AG09309 (cell line): ENCODE data around the gene LCAT.

ENCODE experiments used
- DNase-seq: peaks from one replicate; pipeline ENCODE4 v3.0.0-alpha.2; 2010; ENCODE audit warnings: low read depth
- H3K4me3 ChIP-seq: 2 replicates; pipeline ENCODE4 v1.5.1; 2011; ENCODE audit warnings: mild to moderate bottlenecking, low read depth, low read length, moderate library complexity; ENCODE audit not compliant: control insufficient read depth
- TF ChIP-seq, protein P1 (sequence below): IDR thresholded peaks from 2 replicates; pipeline ENCODE4 v1.5.1; 2011; ENCODE audit warnings: mild to moderate bottlenecking, low read depth, low read length, inconsistent platforms; ENCODE audit not compliant: insufficient read depth, control insufficient read depth; ENCODE audit errors: missing control alignments

Gene LCAT

DNA sequence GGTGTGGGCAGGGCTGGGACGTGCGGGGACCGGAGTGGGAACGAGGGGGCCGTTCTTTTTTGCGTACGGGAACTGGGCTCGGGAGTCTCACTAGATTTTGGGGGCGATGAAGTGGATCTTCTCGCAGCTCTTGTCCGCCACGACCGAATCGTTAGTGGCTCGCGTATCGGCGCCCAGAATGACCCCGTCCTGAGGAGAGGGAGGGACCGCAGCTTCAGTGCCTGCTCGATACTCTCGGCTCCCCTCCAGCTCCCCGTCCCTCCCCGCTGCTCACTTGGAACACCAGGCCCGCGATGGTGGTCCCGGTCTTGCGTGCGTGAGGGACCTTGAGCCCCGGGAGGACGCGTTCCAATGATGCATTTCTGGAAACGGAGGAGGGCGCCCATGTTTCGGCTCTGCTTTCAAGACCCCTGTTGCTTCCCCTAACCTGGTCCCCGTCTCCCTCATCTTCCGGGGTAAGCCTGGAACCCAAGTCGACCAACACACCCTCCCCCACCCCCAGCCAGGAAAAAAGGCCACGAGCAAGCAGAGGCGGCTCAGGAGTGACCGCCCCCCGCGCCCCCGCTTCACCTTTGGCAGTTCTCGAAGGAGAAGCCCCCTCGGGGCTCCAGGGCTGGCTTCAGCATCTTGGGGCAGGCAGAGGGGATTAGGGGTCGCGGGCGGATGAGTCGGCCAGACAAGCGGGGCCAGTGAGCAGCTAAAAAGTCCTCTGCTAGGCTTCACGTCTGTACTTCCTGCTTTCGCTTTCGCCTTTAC lies 7.6 kb downstream of the LCAT start, which contains the start of gene PSMB10:
Gene PSMB10, minus strand, starts transcription at position 727 of the 756 bp plus-strand sequence. Its CDS starts 101 bp downstream, at position 626.
- peak within 1 kb of the TSS; percentile 98 for H3K4me3 ChIP-seq
- TF ChIP-seq, protein P1, sequence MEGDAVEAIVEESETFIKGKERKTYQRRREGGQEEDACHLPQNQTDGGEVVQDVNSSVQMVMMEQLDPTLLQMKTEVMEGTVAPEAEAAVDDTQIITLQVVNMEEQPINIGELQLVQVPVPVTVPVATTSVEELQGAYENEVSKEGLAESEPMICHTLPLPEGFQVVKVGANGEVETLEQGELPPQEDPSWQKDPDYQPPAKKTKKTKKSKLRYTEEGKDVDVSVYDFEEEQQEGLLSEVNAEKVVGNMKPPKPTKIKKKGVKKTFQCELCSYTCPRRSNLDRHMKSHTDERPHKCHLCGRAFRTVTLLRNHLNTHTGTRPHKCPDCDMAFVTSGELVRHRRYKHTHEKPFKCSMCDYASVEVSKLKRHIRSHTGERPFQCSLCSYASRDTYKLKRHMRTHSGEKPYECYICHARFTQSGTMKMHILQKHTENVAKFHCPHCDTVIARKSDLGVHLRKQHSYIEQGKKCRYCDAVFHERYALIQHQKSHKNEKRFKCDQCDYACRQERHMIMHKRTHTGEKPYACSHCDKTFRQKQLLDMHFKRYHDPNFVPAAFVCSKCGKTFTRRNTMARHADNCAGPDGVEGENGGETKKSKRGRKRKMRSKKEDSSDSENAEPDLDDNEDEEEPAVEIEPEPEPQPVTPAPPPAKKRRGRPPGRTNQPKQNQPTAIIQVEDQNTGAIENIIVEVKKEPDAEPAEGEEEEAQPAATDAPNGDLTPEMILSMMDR: no peak
- DNase-seq: peak; percentile 38

DNA sequence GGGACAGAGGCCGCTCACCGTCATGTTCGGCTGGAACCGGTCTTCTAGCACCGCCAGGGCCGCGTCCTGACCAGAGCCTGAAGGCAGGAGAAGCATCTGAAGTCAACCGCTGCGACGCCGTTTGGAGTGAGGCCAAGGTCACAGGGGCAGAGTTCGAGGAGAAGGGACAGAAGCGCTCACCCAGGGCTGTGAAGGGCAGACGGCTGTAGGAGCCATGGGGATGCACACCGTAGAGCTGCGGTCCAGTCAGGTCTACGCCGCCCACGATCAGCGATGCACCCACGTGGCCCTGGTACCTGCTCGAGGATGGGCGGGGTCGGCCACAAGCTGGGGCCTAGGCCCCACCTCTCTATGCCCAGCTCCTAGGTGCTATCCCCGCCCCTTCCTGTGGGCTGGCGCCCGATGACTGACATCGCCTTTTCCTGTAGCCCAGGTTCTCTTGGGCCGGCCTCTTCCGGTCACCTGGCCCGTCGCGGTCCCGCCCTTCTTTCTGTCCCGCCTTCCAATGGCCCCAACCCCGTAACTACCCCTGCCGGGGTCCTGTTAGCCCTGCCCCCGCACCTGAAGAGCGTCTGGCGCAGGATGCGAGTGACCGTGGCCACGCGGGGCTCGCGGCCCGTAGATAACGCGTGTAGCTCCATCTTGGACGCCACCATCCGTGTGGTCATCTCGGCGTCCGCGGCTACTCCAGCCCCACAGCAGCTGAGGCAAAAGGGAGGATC lies 8.4 kb downstream of the LCAT start:
- TF ChIP-seq, protein P1: no peak
- H3K4me3 ChIP-seq: peak overlapping the region; percentile 98
- DNase-seq: peak; percentile 65

DNA sequence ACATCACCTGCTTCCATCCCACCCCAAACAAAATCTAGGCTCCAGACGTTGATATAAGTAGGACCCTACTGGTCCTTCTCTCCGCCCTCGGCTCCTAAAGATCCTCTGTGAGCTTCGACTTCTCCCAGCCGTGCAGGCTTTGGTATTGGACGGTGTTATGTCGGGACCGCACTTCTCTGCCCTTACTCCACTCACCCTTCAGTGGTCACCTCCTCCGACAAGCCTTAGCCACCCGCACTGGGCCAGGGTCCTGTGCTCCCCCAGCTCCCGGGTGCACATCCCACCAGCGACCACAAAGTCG lies 8.9 kb downstream of the LCAT start:
- DNase-seq: no peak
- TF ChIP-seq, protein P1: no peak

DNA sequence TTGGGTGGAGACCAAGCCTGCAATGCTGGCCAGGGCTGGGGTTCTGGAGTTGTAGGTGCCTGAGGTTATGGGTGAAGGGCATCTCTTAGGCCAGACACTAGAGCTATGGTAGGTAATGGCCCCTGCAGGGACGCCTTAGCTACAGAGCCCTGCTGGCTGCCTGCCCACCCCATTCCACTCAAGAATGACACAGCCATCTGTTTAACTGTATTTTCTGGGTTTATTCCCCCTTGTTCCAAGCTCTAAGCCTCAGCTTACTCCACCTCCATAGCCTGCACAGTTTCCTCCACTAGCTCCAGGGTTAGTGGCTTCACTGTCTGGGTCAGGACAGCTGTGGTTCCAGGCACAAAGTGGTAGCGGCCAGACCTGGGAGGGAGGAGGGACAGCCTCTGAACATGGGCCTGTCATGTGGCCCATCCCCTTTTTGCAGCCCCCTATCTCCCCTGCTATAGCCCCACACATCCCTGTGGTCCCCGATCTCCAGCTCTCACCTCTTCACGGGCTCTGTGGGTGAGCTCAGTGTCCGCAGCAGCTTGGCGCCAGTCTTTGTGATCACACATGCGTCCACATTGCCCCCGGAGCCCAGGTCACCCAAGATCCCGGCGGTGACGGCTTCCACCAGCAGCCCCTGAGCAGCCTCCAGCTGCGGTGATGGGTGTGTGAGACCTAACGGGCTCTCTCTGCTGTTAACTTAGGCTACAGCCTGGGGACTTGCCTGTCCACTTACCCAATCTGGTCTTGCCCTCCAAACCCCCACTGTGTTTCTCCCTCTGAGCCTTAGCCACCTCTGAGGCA lies 9.4 kb downstream of the LCAT start:
- TF ChIP-seq, protein P1: no peak
- no peak for DNase-seq
- peak overlapping the region; percentile 98 for H3K4me3 ChIP-seq

More for the DNA sequence above, 8.9 kb downstream of the LCAT start:
- peak overlapping the region; percentile 98 for H3K4me3 ChIP-seq

DNA sequence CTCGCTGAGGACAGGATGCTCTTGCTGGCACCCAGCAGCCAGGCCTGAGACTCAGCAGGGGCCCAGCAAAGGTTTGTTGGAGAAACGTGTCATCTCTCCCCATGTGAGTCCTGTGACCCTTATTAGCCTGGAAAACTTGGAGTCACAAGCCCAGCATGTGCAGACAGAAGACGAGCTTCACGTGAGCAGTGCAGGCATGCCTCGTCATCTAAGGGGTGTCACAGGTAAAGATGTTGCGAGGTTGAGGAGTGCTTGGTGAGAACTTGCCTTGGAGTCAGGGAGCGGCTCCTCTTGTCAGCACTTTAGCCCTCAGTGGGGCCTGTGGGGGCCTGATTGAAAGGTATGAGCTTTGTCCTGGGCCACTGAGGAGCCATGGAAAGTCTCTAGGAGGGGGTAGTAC lies 10.1 kb downstream of the LCAT start:
- TF ChIP-seq, protein P1: no peak
- H3K4me3 ChIP-seq: no peak overlapping the region
- no peak for DNase-seq

DNA sequence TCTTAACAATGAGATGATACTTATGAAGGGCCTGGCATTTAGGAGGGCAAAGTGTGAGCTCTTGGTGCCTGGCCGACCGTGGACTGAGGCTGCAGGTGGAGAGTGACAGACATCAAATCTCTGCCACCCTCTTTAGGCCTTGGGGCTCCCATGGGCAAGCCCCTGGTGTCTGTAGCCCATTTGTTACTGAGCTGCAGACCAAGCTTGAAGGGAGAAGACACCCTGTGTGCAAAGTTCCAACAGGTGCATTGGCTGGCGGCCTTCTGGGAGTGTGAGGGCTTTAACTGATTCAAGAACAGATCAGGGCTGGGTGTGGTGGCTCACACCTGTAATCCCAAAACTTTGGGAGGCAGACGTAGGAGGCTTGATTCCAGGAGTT lies 11.5 kb downstream of the LCAT start:
- TF ChIP-seq, protein P1: no peak
- H3K4me3 ChIP-seq: no peak overlapping the region
- no peak for DNase-seq
